GM12892 (cell line): ENCODE measurements around the gene OTUD5.

ENCODE experiments used
- POLR2A ChIP-seq: IDR thresholded peaks from 2 replicates; pipeline ENCODE4 v1.6.1; 2011; ENCODE audit warnings: low read depth, low read length, control low read depth
- POLR2AphosphoS5 ChIP-seq: IDR thresholded peaks from 2 replicates; pipeline ENCODE4 v1.6.1; 2011; ENCODE audit warnings: low read depth, low read length, control low read depth
- TAF1 ChIP-seq: IDR thresholded peaks from 2 replicates; pipeline ENCODE4 v1.6.1; 2011; ENCODE audit warnings: low read depth, mild to moderate bottlenecking, control low read depth, low read length, borderline replicate concordance

- TF ChIP-seq POLR2A (no peak), TAF1 (no peak), POLR2AphosphoS5 (no peak)
Measured at GRCh38 chrX:48971249-48972219, 14.1 kb upstream of the OTUD5 start, which contains the start of gene KCND1.
